Duodenal mucosa (tissue), 2 donors: ENCODE data around the gene VRK2.
"Not testable (repeated sequence)": the region's sequence is repeated elsewhere in the genome, so short reads cannot be mapped to it uniquely, and the experiment has no call there.

Source experiments
- H3K27ac ChIP-seq: one replicate; pipeline ENCODE4 v1.7.0; 2013; ENCODE audit warnings: low read depth, low read length
- H3K27me3 ChIP-seq, 2 donors: one replicate each; pipeline ENCODE4 v1.7.0; 2013; ENCODE audit warnings: low read length in 2 of 2, control low read depth in 1 of 2; ENCODE audit not compliant: insufficient read depth in 2 of 2, control insufficient read depth in 1 of 2
- H3K36me3 ChIP-seq, 2 donors: one replicate each; pipeline ENCODE4 v1.7.0; 2013; ENCODE audit warnings: low read length in 2 of 2, control low read depth in 1 of 2; ENCODE audit not compliant: insufficient read depth in 2 of 2, control insufficient read depth in 1 of 2
- H3K4me1 ChIP-seq, 2 donors: one replicate each; pipeline ENCODE4 v1.7.0; 2013; ENCODE audit warnings: low read length in 2 of 2, control low read depth in 1 of 2; ENCODE audit not compliant: insufficient read depth in 2 of 2, control insufficient read depth in 1 of 2
- H3K4me3 ChIP-seq, 2 donors: one replicate each; pipeline ENCODE4 v1.7.0; 2013; ENCODE audit warnings: low read length in 2 of 2, low read depth in 1 of 2
- H3K9ac ChIP-seq, 2 donors: one replicate each; pipeline ENCODE4 v1.7.0; 2013; ENCODE audit warnings: low read length in 2 of 2, low read depth in 1 of 2
- H3K9me3 ChIP-seq, 2 donors: one replicate each; pipeline ENCODE4 v1.7.0; 2013; ENCODE audit warnings: low read length in 2 of 2, control low read depth in 1 of 2; ENCODE audit not compliant: control insufficient read depth in 1 of 2

Gene VRK2

DNA sequence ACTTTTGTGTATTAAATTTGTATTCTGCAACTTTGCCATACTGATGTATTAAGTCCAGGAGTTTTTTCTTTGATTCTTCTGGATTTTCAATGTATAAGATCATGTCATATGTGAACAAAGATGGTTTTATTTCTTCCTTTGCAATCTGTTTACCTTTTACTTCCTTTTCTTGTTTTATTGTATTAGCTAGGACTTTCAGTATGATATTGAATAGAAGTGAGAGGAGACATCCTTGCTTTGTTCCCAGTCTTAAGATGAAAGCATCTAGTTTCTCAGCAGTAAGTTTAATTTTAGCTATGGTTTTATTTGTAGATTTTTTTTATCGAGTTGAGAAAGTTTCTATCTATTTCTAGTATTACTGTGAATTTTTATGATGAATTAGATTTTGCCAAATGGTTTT lies 25.5 kb downstream of the VRK2 start:
- no peak overlapping the region for H3K9ac ChIP-seq
- no peaks in the 10 kb centered on the region for H3K9me3 ChIP-seq
- H3K4me3 ChIP-seq = no peak overlapping the region
- H3K4me1 ChIP-seq = no peaks in the 10 kb centered on the region
- H3K36me3 ChIP-seq = no peaks in the 10 kb centered on the region
- no peaks in the 10 kb centered on the region for H3K27me3 ChIP-seq
- H3K27ac ChIP-seq = no peak overlapping the region

- H3K27ac ChIP-seq = no peak overlapping the region
- no peaks in the 10 kb centered on the region for H3K4me1 ChIP-seq
- H3K9me3 ChIP-seq = no peaks in the 10 kb centered on the region
- H3K4me3 ChIP-seq = no peak overlapping the region
- H3K36me3 ChIP-seq = no peaks in the 10 kb centered on the region
- H3K9ac ChIP-seq = no peak overlapping the region
- H3K27me3 ChIP-seq = no peaks in the 10 kb centered on the region
Measured at GRCh38 chr2:58073008-58073407, 26.4 kb downstream of the VRK2 start.

- no peak overlapping the region for H3K4me3 ChIP-seq
- no peaks in the 10 kb centered on the region for H3K4me1 ChIP-seq
- H3K9me3 ChIP-seq = no peaks in the 10 kb centered on the region
- H3K9ac ChIP-seq = no peak overlapping the region
- no peaks in the 10 kb centered on the region for H3K27me3 ChIP-seq
- H3K27ac ChIP-seq = no peak overlapping the region
- H3K36me3 ChIP-seq = no peaks in the 10 kb centered on the region
Measured at GRCh38 chr2:58073751-58074150, 27.1 kb downstream of the VRK2 start.

GRCh38 chr2:58081000-58081399 lies 34.4 kb downstream of the VRK2 start:
- no peak overlapping the region for H3K27ac ChIP-seq
- no peak overlapping the region for H3K4me3 ChIP-seq
- H3K27me3 ChIP-seq = no peaks in the 10 kb centered on the region
- H3K9me3 ChIP-seq = no peaks in the 10 kb centered on the region
- H3K9ac ChIP-seq = no peak overlapping the region
- H3K4me1 ChIP-seq = no peaks in the 10 kb centered on the region
- H3K36me3 ChIP-seq = no peaks in the 10 kb centered on the region

- Histone ChIP-seq H3K9me3 (no peaks in the 10 kb centered on the region), H3K4me1 (no peaks in the 10 kb centered on the region), H3K36me3 (peaks cover 7 to 10% of the 10 kb centered on the region in 2 donors), H3K4me3 (no peak overlapping the region), H3K27ac (no peak overlapping the region), H3K27me3 (no peaks in the 10 kb centered on the region), H3K9ac (no peak overlapping the region)
Measured at GRCh38 chr2:58089081-58089480, 42.5 kb downstream of the VRK2 start.

- not testable (repeated sequence) for H3K27me3 ChIP-seq, H3K9me3 ChIP-seq, H3K4me1 ChIP-seq, H3K9ac ChIP-seq, H3K27ac ChIP-seq, H3K4me3 ChIP-seq
- H3K36me3 ChIP-seq = peaks cover 7 to 10% of the 10 kb centered on the region in 2 donors
Measured at GRCh38 chr2:58092772-58093171, 46.2 kb downstream of the VRK2 start.

DNA sequence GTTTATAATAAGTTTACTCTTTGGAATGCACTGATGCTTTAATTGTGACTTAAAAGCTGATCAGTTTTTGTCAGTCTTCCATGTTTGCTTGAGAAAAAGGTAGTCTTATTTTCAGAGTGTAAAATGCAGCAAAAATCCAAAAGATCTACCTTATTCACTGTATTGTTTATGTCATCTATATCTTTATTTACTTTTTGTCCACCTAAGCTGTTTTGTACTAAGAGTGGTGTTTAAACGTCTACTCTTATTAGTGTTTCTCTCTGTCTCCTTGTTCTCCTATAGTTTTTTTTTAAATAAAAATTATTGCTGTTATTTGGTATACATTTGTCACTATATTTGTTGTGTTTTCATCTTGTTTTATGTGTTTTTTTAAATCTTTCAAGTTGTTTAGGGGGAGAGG lies 50.4 kb downstream of the VRK2 start:
- H3K27ac ChIP-seq = no peak overlapping the region
- no peaks in the 10 kb centered on the region for H3K36me3 ChIP-seq
- no peaks in the 10 kb centered on the region for H3K27me3 ChIP-seq
- no peaks in the 10 kb centered on the region for H3K4me1 ChIP-seq
- no peak overlapping the region for H3K9ac ChIP-seq
- no peak overlapping the region for H3K4me3 ChIP-seq
- peaks cover 5 to 9% of the 10 kb centered on the region in 2 donors for H3K9me3 ChIP-seq

DNA sequence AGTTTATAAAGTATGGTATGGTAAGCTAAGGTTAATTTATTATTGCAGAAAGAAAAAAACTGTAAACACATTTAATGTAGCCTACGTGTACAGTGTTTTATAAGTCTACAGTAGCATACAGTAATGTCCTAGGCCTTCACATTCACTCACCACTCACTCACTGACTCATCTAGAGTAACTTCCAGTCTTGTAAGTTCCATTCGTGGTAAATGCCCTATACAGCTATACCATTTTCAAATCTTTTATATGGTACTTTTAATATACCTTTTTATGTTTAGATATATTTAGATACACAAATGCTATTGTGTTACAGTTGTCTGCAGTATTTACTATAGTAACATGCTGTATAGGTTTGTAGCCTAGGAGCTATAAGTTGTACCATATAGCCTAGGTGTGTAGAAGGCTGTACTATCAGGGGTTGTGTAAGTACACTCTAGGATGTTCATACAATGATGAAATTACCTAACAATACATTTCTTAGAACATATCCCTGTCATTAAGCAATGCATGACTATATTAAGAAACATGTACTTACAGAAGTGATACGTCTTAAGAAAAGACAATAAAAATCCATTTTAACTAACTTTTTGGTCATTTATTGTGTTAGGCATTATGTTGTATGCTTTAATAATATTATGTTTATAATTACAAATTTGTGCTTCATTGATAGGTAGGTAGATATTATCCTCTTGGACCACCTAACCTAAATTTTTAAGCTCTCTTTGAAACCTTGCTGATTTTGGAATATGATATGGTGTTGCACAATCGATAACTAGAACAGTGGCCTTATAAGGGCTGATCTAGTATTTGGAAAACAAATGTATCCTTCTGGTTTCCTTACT lies 51.9 kb downstream of the VRK2 start:
- Histone ChIP-seq H3K4me1 (no peaks in the 10 kb centered on the region), H3K36me3 (no peaks in the 10 kb centered on the region), H3K9ac (no peak overlapping the region), H3K27me3 (no peaks in the 10 kb centered on the region), H3K9me3 (peaks cover 5 to 9% of the 10 kb centered on the region in 2 donors), H3K27ac (no peak overlapping the region), H3K4me3 (no peak overlapping the region)

DNA sequence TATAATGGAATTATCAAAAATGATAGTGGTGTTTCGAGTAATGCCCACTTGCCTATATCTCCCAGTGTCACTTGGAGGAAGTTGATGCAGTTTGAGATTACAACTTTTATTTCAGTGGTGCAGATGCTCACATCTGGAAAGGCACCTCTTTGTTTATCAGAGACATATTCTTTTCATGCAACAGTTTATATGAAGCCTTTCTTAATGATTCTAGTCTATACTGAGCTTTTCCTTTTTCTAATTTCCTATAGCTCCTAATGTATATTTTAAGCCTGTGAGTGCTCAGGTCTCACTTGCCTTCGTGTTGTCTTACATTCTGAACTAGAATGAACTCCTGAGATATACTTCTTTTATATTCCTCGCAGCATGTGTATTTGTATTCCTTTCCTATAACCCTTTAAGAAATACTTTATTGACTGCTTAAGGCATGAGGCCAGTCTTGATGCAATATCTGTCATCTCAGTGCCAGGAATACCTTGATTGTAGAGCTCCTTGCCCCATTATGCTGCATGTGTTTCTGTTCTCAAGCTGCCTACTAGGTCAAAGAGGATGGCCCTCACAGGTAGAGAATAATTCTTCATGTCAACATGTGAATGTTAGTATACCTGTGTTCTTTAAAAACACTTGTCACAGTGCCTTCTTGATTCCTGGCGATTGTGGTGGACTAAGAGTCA lies 52.6 kb downstream of the VRK2 start:
- Histone ChIP-seq H3K4me3 (no peak overlapping the region), H3K4me1 (no peaks in the 10 kb centered on the region), H3K9ac (no peak overlapping the region), H3K27ac (no peak overlapping the region), H3K27me3 (no peaks in the 10 kb centered on the region), H3K9me3 (peaks cover 5 to 9% of the 10 kb centered on the region in 2 donors), H3K36me3 (no peaks in the 10 kb centered on the region)

DNA sequence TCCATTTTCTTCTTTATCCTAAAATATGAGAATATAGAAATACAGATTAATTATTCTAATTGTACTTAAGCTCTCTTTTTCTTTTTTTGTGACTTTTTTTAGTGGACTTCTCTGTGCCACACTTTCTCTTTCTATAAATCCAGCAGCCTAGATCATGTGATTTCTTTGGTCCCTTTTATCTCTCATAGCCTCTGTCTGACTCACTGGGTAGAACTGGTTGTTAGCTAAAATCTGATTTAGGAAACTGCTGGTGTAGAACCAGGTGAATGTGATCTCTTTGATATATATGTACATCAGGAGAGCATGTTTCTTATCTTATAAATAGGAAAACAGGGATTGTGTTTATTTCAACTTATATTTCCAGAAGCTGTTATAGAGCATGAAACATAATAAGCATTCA lies 54.9 kb downstream of the VRK2 start:
- no peak overlapping the region for H3K27ac ChIP-seq
- H3K27me3 ChIP-seq = no peaks in the 10 kb centered on the region
- no peaks in the 10 kb centered on the region for H3K9me3 ChIP-seq
- no peak overlapping the region for H3K4me3 ChIP-seq
- H3K36me3 ChIP-seq = no peaks in the 10 kb centered on the region
- no peak overlapping the region for H3K9ac ChIP-seq
- no peaks in the 10 kb centered on the region for H3K4me1 ChIP-seq
